NCI-H526 (cell line): ENCODE results near the gene FUZ.
A peak's percentile ranks its signal among the peaks of the same experiment; 100 is the strongest.

Source experiments
- DNase-seq, 2 experiments: peaks; one replicate each; lab custom pipeline; 2025; lab: John Stamatoyannopoulos, UW

FUZ gene, protein sequence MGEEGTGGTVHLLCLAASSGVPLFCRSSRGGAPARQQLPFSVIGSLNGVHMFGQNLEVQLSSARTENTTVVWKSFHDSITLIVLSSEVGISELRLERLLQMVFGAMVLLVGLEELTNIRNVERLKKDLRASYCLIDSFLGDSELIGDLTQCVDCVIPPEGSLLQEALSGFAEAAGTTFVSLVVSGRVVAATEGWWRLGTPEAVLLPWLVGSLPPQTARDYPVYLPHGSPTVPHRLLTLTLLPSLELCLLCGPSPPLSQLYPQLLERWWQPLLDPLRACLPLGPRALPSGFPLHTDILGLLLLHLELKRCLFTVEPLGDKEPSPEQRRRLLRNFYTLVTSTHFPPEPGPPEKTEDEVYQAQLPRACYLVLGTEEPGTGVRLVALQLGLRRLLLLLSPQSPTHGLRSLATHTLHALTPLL

DNA sequence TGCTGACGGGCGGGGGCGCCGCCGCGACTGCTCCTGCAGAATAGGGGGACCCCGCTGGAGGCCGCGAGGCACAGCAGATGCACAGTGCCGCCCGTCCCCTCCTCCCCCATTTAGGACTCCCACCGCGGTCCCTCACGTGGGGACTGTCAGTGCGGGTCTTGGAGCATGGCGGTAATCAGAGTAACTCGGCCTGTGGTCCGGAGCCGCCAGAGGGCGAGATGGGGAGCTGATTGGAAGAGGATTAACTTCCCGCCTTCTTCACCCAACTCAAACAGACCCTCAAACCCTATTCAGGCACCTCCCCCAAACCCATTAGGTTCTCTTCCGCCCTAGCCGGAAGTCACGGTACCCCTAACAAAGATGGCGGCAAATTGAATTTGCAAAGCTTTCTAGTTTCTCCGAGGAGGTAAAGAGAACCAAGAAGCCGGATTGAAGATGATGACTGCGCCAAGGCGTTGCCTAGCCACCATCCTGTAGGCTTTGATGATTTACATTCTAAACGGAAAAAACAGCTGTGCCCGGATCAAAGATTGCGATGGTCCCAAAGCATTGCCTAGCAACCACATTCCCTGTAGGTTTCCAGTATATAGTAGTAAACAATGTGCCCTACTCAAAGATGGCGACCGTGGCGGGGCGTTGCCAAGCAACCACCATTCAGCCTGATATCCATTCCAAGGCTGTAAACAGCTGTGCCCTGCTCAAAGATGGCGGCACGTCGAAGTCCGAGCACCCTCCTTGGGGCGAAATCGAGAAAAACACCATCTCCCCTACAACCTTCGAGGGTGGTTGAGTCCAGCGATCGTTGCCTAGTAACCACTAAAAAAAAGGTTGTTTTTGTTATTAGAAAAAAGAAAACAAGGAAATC is at the start of gene FUZ:
Gene FUZ (minus strand): TSS at position 296 of the 865 bp plus-strand sequence. CDS start 186 bp downstream, at position 110.
- peak; percentile 98 for DNase-seq

DNA sequence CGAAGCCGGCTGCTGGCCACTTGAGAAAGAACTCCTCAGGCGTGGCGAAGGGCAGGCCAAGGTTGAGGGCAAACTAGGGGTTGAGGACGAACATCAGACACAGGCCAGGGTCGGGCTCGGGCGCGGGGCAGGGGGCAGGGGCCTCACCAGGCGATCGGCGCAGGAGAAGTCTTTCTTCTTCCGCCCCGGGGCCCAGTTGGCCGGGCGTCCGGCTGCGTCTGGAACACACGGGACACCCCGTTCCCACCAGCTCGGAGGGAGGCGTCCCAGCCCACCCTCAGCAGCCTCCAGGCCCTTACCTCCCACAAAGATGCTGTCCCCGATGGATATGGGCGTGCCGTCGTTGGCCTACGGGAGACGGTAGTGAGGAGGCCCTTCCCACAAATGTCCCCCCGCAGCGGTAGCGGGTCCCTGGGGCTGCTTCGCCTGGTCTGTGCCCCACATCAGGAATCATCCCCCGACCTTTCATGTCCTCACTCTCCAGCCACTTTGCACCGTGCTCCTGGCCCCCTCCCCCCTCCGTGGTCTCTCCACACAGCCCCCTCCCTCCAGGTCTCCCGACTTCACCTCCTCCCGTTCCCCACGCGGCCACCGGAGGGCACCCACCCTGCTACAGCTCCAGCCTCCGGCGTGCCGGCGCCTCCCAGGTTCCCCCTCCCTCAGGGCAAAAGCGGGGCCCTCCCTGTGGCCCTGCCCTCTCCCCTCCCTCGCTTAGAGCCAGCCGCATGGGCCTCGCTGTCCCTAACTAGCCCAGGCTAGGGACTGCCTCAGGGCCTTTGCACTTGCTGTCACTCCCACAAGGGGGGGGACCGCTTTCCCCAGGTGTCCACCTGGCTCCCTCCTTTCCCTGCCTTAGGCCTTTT is 49.5 kb upstream of the FUZ start:
- DNase-seq, result peak in 1 of 2 experiments; percentile 48

DNA sequence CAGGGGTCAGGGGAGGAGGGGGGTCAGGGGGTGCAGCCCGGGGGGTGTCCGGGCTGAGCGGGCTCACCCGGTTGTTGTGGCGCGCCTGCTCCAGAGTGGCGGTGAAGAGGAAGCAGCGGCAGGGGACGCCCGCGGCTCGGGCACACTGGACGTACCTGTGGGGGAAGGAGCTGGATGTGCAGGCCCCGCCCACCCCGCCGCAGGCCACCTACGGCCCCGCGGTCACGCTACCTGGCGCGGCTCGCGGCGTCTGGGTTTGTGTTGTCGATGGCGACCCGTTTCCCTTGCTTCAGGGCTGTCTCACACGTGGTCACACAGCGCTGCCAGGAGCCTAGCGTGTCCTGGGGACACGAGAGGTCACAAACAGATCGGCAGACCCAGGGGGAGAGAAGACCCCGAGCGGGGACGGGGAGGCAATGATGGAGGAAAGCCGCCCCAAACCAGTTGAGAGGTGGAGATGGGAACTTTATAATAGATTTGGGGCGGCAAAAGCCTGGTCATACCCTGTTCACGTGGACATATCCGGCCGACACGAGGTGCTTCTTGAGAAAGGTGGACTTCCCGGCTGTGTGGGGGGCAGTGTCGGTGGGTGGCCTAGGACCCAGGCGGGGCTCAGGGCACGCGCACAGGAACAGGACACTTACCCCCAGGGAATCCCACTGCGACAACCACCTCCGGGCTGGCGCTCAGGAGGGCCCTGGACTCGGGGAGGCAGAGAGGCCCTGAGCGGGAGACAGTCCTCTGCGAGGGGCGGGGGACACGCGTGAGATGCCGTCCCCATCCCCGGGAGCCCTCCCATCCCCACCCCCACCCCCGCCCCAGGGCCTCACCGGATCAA is 48.7 kb upstream of the FUZ start:
- peak in 1 of 2 experiments; percentile 79 for DNase-seq

DNA sequence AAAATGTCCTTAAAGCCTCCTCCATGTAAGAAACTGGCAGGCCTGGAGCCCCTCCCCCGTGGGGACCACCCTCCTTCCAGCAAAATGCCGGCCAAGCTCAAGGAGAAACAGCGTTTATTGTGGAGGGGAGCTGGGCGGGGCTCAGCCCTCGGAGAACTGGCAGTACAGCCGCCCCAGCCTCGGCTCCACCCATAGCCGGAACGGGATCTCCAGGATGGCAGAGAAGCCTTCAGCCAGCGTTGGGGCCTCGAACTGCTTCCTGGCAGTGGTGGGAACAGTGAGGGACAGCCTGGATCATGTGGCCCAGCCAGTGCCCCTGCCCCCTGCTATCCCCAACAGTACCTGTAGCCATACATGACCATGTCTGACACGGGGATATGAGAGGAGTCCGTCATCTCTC is 48.0 kb upstream of the FUZ start:
- peak; percentile 40 to 72 for DNase-seq

DNA sequence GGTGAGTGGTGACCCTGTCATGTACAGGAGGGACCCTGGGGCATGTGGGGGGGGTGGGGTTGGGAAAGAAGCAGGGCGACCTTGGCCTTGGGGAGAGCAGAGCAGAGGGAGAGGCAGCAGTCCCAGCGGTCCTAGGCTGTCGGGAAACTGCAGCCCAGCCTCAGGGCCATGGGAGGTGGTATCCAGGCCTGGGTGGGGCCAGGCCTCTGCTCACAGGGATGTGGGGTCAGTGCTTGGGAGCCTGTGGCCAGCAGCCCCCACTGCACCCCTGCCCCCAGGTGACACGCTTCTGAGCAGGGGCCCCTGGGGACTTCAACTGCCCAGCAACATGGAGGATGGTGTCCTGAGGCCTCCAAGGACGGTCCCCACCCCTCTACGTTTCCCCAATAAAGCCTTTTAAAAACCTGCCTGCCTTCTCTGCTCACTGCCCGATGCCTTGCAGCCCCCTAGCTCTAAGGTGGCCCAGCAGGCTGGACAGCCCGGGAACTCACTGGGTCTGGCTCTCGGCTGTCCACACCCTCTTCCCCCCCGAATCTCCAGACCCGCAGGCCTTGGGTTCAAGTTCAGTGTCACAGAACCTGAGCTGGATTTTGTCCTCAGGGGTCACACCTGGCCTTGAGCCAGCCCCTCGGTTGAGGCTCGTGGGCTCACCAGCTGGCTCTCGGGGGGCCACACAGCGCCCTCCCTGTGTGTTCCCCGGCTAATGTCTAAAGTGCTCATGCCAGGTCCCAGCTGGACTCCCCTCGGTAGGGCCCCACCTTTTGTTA is 47.4 kb upstream of the FUZ start:
- DNase-seq, result no peak

DNA sequence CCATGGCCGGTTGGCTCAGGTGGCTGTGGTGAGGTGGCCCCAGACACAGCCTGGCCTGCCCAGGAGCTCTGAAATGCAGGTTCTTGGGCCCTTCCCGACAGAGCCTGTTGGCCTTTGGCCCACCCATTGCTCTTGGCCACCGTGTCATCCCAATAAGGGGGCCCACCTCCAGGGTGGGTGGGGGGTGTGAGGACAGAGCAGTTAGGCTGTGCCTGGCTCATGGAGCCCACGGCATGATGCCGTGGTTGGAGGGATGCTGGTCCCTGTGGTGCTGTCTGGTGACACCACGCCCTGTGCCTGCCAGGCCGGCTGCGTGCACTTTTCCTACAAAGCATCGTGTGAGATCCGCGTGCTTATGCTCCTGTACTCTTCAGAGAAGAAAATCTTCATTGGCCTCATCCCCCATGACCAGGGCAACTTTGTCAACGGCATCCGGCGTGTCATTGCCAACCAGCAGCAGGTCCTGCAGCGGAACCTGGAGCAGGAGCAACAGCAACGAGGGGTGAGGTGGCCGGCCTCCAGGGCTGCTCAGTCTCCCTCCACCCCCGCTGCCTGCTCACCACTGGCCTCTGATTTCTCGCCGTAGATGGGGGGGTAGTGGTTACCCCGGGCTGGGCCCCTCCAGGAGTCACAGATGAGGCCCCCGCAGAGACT is 46.7 kb upstream of the FUZ start:
- no peak for DNase-seq

DNA sequence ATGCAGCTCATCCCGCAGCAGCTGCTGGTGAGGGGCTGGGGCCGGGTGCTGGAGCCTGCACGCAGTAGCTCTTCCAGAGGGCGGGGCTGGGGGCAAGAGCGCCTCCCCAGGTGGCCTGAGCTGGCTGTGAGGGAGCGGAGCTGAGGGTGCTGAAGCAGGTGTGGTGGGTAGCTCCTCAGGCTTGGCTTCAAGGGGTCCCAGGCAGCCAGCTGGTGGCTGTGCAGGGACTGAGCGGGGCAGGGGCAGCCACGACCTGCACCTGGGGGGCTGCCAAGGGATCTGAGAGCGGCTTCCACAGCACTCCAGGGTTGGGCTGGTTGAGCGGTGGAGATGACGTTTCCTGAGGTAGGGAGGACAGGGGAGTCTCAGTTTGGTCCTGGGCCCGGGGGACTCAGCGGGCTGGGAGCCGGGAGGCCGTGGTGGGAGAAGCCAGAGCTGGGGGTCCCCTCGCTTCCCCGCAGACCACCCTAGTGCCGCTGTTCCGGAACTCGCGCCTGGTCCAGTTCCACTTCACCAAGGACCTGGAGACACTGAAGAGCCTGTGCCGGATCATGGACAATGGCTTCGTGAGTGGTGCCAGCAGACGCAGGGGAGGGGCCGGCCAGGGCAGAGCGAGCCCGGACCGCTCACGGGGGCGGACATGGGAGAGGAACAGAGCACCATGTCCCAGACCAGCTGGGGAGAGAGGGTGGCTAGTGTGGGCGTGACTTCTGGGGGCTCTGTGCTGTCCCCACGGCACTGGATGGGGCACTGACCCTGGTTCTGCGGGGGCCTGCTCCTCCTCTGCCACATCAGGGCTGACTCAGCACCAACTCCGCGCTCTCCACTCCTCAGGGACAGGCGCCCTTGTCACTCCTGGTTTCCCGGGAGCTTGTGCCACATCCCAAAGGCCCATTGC is 45.2 kb upstream of the FUZ start:
- DNase-seq, result peak in 1 of 2 experiments; percentile 26

DNA sequence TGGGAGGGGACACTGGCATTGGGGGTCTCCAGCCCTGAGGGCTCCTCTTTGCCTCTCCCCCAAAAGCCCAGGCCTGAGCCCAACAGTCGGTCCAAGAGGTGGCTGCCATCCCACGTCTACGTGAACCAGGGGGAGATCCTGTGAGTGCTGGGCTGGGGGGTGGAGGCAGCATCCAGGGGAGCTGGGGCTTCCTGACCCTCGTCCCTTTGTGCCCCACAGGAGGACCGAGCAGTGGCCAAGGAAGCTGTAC is 44.7 kb upstream of the FUZ start:
- DNase-seq, result no peak

DNA sequence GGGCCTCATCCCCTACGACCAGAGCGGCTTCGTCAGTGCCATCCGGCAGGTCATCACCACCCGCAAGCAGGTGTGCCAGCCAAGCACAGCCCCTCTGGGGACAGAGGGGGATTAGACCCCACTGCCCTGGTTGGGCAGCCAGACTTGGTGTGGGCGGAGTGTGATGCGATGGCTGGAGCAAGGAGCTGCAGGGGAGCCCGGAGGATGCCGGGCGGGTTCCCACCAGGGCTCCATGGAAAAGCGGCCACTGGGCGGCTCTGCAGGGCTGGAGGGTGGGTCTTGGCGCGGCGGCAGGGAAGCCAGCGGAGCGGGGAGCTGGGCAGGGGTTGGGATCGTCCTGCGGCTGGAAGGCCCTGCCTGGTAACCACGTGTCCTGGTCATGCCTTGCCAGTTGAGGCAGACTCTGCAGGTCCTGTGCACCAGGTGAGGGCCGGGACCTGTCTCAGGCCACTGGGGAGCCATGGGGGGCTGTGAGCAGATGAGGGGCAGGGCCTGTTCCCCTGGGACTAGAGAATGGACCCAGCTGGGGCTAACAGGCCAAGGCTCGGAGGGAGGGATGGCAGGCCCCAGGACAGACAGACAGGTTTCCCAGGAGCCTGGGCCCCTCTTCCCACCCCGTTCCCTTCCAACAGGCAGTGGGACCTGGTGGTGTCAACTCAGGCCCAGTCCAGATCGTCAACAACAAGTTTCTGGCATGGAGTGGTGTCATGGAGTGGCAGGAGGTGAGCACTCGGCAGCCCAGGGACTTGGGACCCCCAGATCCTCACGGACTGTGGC is 44.2 kb upstream of the FUZ start:
- DNase-seq, result peak in 1 of 2 experiments; percentile 26

DNA sequence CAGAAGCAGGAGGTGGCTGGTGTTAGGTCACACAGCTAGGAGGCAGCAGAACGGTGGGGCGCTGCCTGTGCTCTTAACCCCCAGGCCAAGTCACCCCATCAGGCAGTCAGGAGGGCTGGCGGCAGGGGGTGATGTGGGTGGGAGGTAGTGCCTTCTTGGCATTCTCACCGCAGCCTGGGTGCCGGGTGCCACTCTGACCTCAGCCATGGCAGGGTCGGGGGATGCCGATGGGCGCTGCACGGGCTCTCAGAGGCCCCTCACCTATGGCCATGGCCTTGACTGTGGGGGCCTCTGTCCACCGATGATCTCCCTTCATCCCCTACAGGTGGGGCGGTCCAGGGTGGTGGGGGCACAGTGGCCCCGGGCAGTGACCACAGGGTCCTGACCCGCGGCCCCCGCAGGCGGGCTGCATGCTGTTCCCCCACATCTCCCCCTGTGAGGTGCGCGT is 43.5 kb upstream of the FUZ start:
- no peak for DNase-seq

DNA sequence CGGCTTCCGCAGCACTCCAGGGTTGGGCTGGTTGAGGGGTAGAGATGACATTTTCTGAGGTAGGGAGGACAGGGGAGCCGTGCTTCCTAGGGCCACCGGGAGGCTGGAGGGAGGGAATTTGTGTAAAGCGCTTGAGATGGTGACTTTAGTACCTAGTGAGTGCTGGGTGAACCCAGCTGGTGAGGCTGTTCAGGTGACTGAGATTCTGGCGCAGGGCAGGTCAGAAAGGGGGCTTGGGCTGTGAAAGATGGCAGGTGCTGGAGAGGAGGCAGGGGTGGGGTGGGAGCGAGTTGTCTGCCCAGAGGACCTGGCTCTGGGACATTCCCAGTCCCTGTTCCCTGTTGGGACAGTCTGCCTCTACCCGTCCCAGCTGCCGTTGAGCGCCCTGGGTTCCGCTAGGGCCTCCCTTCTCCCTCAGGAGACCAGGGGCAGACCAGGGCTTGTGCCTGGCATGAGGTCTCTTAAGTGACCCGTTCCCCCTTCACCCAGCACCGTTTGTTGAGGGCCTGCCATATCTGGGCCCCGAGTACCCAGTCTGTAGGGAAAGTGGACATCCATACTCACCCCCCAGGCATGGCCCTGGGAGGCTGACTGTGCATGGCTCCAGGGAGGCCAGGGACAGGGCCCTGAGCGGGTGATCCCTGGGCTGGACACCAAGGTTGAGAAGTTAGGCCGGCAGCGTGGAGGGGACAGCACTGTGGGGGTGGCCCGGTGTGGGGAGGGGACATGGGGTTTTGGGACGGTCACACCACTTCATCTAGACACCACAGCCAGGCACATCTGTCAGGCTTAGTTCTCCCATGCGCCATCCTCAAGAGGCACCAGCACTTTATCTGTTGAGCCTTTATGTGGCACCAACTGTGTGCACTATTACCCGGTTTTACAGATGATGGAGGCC is 42.8 kb upstream of the FUZ start:
- DNase-seq, result no peak

DNA sequence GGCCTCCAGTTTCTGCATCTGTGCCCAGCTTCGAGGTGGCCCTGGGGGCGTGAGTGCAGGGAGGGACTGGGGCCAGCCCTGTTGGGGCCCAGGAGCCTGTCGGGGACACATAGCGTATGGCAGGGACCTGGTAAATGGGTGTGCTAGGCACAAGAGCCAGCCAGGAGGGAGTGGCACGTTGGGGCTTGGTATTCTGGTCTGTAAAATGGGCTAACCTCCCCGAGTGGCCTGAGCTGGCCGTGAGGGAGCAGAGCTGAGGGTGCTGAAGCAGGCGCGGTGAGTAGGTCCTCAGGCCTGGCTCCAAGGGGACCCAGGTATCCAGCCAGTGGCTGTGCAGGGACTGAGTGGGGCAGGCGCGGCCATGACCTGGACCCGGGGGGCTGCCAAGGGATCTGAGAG is 42.2 kb upstream of the FUZ start:
- no peak for DNase-seq

DNA sequence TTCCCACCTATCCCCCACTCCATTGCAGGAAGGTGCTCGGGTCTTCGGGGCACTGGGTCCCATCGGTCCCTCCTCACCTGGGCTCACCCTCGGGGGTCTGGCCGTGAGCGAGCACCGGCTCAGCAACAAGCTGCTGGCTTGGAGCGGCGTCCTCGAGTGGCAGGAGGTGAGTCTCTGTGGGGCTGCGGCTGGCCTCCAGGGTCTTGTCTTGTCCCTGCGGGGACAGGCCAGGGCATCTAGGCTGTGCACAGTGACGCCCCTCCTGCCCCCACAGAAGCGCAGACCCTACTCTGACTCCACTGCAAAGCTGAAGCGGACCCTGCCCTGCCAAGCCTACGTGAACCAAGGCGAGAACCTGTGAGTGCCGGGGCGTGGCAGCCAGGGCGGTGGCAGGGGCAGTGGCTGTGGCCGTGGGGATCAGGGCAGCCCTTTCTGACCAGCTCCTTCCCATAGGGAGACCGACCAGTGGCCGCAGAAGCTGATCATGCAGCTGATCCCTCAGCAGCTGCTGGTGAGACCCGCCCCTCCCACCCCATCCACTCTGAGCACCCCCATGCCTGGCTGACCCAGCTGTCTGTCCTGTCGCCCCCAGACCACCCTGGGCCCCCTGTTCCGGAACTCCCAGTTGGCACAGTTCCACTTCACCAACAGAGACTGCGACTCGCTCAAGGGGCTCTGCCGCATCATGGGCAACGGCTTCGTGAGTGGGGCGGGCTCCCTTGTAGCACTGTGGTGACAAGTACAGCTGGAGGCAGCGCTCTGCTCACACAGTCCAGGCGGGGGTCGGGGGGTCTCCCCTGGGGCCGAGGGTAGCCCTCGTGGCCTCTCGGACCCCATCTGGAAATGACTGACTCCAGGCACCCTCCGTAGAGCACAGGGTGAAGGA is 41.5 kb upstream of the FUZ start:
- DNase-seq, result no peak

DNA sequence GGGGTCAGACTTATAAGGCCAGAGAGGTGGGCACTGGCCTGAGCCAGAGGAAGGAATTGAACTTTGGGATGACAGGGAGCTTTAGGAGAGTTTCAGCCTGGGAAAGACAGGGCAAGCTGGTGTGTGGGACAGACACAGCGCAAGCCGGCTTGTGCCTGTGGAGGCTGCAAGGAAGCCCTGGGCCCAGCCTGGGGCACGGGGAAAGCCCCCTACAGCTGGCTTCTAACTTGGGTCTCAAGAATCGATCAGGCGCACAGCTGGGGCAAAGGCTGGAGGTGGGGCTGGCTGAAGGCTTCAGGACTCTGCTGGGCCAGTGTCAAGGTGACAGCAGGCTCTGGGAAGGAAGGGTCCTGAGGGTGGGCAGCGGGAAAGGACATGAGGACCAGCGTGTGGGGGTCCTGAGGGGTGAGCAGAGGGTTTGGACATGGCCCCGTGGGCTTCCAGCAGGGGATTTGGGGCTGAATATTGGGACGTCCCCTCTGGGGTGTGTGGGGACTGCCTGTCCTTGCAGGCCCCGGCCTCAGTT is 40.8 kb upstream of the FUZ start:
- no peak for DNase-seq

DNA sequence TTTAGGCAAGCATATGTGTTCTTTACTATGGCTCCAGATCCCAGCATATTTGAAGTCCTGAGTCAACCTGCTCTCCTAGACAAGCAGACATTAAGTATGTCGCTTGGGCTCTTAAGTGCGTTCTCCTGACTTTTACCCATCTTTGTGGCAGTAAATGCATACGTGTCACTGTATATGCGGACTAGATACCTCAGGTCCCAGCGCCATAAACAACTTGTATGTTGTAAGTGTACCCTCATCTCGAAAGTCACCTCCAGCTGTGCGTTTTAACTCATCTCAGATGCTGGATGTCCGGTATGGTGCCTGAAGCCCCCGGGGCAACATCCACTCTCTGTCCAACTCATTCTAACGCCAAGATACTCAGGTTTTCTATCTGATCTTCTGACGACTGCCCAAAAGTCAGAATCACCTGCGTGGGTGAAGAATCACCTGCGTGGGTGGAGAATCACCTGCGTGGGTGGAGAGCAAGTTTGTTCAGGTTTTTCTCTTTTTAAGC is 39.6 kb upstream of the FUZ start:
- DNase-seq, result no peak
